Activated T-helper 17 cell treated with anti-CD3 and anti-CD28 coated beads, Interleukin-2, amount 50 U/mL, for 72 hours (primary cell): ENCODE results near the gene CASP6. TPM values are rescaled to one million over a fixed set of nuclear protein-coding genes. Genes with fewer than 3 reads are reported as not detected.

ENCODE experiments used
- ATAC-seq: fragments of 150-1000 bp; cut with Tn5 transposase; replicated peaks from 2 replicates; pipeline ENCODE4 v1.10.0; 2021; ENCODE audit warnings: mild to moderate bottlenecking, moderate library complexity
- H3K27ac Mint-ChIP-seq: one replicate; pipeline ENCODE4 v1.8.0; 2022; ENCODE audit warnings: mixed read lengths
- H3K27me3 Mint-ChIP-seq: one replicate; pipeline ENCODE4 v1.8.0; 2022; ENCODE audit warnings: mixed read lengths
- H3K36me3 Mint-ChIP-seq: one replicate; pipeline ENCODE4 v1.8.0; 2022; ENCODE audit warnings: low read depth, mild to moderate bottlenecking, mixed read lengths
- H3K4me1 Mint-ChIP-seq: one replicate; pipeline ENCODE4 v1.8.0; 2022; ENCODE audit warnings: mixed read lengths
- H3K4me3 Mint-ChIP-seq: one replicate; pipeline ENCODE4 v1.8.0; 2022; ENCODE audit warnings: mild to moderate bottlenecking, mixed read lengths
- H3K9me3 Mint-ChIP-seq: one replicate; pipeline ENCODE4 v1.8.0; 2022; ENCODE audit warnings: mixed read lengths
- total RNA-seq, 2 donors: library from RNA; stranded (reverse); gene quantifications; one replicate each; pipeline ENCODE4 v1.2.3, GENCODE V29; 2022

Gene CASP6
- total RNA-seq: 10 to 100 TPM; 21.6 to 30.0 TPM

DNA sequence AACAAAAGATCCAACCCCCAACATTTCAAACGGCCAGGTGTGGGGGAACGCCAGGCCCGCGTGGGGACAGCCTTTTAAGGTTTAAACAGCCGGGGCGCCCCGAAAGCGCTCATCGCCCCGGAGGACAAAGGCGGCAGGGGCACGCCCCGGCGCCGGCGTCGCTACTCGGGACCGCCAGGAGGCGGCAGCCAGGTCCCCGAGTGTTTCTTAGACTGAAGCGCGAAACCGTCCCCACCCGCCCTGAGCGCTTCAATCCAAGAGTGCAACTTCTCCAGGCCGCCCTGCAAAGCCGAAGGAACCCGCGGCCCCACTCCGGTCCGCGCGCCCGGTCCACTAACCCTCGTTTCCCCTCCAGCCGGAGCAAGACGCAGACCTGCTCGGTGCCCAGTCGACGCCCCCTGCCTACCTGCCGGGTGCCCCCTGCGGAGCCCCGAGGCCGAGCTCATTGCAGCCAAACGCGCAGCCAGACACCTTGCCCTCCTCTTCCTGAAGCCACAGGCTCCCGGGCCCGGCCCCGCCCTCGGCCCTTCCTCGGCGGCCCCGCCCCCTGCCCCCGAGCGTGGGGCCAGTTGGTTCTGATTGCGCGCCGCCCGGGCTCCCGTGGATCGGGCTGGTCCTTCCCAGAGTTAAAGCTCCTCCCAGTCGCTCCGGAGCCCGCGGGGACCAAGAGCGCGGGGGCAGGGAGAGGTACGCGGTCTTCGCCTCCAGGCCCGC, at the start of gene CASP6:
TSS of gene CASP6 (minus strand) at position 496 of the 714 bp plus-strand sequence. CDS start at position 446, 50 bp downstream.
- peak; percentile 79 for ATAC-seq
- peaks cover 25% of the 10 kb centered on the region for H3K4me1 Mint-ChIP-seq
- H3K9me3 Mint-ChIP-seq: no peaks in the 10 kb centered on the region
- H3K27ac Mint-ChIP-seq: peak within 1 kb of the TSS; percentile 92
- peaks cover 17% of the 10 kb centered on the region for H3K36me3 Mint-ChIP-seq
- peak within 1 kb of the TSS; percentile 92 for H3K4me3 Mint-ChIP-seq
- no peaks in the 10 kb centered on the region for H3K27me3 Mint-ChIP-seq

DNA sequence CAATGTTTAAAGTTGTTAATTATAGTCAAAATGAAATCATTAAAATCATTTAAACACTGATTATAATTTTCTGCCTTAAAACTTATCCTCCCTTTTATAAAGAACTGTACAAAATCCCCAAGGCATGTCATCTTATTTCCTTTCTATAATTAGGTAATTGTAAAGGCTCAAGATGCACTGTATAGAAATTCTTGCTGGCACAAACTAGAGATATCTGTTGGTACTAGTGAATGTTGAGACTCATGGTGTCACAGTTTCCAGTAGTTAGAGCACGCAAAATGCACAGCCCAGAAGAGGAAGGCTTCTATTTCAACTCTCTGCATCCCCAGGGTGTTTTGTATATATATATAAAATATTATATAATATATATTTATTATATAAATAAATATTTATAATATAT, 49.3 kb upstream of the CASP6 start:
- Mint-ChIP-seq H3K9me3 (no peaks in the 10 kb centered on the region), H3K27me3 (peaks cover 4% of the 10 kb centered on the region), H3K36me3 (no peaks in the 10 kb centered on the region), H3K4me1 (no peaks in the 10 kb centered on the region), H3K27ac (no peak overlapping the region), H3K4me3 (no peak overlapping the region)
- peak; percentile 48 for ATAC-seq

DNA sequence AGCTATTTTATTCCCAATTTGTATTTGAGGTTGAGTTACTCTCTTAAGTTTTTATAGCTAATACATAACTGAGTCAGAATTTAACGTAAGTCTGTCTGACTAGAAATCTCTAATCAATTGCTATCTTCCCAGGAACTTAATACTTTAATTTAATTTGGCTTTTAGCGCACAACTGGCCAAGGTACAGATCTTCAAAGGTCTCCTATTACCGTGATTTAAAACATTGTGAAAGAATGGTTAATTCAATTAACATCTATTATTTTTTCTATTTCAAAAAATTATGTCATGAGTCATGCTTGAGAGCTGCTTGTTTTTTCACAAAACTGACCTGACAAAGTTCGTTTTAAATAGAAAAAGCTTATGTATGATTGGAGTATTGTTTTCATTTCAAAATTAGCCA, 48.6 kb upstream of the CASP6 start:
- Mint-ChIP-seq H3K4me1 (no peaks in the 10 kb centered on the region), H3K36me3 (no peaks in the 10 kb centered on the region), H3K27ac (no peak overlapping the region), H3K4me3 (no peak overlapping the region), H3K27me3 (peaks cover 4% of the 10 kb centered on the region), H3K9me3 (no peaks in the 10 kb centered on the region)
- ATAC-seq: no peak

DNA sequence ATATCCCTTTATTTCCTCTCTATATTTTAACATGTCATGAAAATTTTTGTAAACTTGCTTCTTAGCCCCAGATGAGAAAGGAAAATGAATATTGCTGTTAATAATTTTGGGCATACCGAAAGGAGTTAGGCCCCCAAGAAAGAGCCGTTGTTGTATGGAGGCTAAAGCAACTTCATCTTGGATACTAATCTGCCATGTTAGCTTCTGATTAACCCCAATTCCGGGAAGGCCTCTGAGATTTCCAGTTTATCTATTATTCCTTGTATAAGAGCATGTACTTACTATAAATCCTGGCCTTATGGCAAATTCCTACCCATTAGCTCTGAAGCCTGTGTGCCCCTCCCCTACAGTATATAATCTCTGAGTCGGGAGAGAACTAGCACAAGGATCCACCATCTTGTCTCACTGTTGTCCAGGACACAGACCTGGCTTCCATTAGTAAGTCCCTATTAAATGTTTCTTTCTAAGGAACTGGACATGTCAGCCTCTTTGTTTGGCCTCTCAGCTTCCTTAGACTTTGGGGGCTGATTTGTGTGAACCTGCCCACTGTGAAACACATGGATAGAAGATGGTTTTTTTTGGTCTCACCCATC, 47.5 kb upstream of the CASP6 start:
- no peaks in the 10 kb centered on the region for H3K9me3 Mint-ChIP-seq
- H3K27ac Mint-ChIP-seq: no peak overlapping the region
- no peak overlapping the region for H3K4me3 Mint-ChIP-seq
- H3K4me1 Mint-ChIP-seq: no peaks in the 10 kb centered on the region
- H3K27me3 Mint-ChIP-seq: peaks cover under 1% of the 10 kb centered on the region
- no peak for ATAC-seq
- H3K36me3 Mint-ChIP-seq: no peaks in the 10 kb centered on the region

DNA sequence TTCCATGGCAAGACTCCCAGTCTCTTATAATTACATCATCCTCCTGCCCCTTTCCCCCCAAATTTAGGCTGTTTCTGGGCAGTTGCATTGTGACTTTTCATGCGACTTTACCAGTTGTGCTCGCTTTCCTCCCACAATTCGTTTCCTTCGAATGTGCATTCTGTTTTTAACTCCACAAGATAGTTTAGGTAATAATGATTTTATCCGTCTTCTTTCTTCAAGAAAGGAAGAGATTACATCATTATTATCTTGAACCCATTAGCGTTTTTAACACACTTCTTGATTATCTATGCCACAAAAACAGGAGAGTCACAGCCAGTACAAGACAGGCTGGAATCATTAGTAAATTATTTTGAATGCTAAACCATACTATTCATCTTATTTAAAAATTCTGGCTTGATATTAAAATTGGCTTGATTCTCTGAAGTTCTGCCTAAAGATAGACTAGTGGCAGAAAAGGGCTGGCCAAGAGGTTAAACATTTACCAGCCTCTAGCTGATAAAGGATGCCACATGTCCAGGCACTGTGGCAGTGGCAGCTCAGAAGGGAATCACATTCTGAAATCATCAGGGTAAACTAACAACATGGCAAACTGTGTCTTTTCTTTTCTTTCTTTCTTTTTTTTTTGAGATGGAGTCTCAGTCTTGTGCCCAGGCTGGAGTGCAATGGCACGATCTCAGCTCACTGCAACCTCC, 46.3 kb upstream of the CASP6 start:
- H3K4me1 Mint-ChIP-seq: no peaks in the 10 kb centered on the region
- no peaks in the 10 kb centered on the region for H3K9me3 Mint-ChIP-seq
- no peaks in the 10 kb centered on the region for H3K36me3 Mint-ChIP-seq
- H3K27me3 Mint-ChIP-seq: no peaks in the 10 kb centered on the region
- ATAC-seq: no peak
- no peak overlapping the region for H3K4me3 Mint-ChIP-seq
- H3K27ac Mint-ChIP-seq: no peak overlapping the region

DNA sequence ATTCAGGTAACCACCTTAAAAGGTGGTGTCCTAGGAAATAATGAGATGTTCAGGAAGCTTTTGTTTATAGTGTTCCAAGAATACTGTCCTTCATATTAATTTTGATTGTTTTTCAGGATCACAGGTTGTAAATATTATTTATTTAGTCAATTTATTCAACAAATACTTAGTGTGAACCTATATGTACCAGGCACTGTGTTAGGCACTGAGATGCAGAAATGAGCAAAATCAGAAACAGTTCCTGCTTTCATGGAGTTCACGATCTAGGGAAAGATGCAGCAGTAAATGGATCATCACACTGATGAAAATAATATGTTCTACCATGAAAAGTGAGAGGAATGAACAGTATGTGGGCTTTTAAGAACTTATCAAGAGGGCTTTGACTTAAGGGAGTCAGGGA, 44.9 kb upstream of the CASP6 start:
- H3K9me3 Mint-ChIP-seq: no peaks in the 10 kb centered on the region
- H3K27me3 Mint-ChIP-seq: no peaks in the 10 kb centered on the region
- no peak overlapping the region for H3K27ac Mint-ChIP-seq
- H3K4me1 Mint-ChIP-seq: no peaks in the 10 kb centered on the region
- H3K36me3 Mint-ChIP-seq: no peaks in the 10 kb centered on the region
- no peak overlapping the region for H3K4me3 Mint-ChIP-seq
- no peak for ATAC-seq

DNA sequence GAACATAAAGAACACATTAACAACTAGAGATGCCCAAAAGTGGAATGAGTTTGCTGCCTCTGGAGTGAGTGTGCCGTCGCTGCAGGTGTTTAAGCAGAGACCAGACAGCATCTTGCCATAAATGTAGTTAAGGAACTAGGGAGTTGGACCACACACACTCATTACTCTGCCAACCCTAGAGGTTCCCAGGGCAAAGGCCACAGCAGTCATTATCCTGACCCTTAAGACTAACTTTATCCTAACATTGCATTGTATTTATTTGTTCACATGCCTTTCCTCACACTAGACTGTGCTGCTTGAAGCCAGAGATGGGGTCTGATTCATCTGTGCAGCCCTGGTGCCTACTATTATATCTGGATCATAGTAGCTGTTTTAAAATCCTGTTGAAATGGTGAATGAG, 43.5 kb upstream of the CASP6 start:
- H3K4me1 Mint-ChIP-seq: no peaks in the 10 kb centered on the region
- H3K27ac Mint-ChIP-seq: no peak overlapping the region
- ATAC-seq: no peak
- H3K36me3 Mint-ChIP-seq: no peaks in the 10 kb centered on the region
- no peaks in the 10 kb centered on the region for H3K9me3 Mint-ChIP-seq
- no peaks in the 10 kb centered on the region for H3K27me3 Mint-ChIP-seq
- H3K4me3 Mint-ChIP-seq: no peak overlapping the region

DNA sequence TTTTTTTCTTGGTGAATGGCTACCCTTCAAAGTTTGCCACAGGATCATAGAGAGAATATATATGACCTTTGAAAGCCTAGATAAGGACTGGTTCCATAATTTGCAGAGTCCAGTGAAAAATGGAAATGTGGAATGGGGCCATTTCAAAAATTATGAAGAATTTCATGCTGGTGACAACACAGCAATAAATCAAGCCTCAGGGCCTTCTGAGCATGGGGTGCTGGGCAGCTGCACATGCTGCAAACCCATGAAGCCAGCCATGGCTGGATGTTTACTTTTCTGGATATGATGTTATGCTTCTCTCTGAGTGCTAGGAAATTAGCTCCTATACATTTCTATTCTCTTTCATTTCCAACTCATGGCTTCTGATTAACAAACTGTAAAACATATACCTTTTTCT, 42.6 kb upstream of the CASP6 start:
- H3K4me3 Mint-ChIP-seq: no peak overlapping the region
- no peaks in the 10 kb centered on the region for H3K36me3 Mint-ChIP-seq
- H3K9me3 Mint-ChIP-seq: no peaks in the 10 kb centered on the region
- no peak for ATAC-seq
- no peaks in the 10 kb centered on the region for H3K4me1 Mint-ChIP-seq
- no peaks in the 10 kb centered on the region for H3K27me3 Mint-ChIP-seq
- no peak overlapping the region for H3K27ac Mint-ChIP-seq

DNA sequence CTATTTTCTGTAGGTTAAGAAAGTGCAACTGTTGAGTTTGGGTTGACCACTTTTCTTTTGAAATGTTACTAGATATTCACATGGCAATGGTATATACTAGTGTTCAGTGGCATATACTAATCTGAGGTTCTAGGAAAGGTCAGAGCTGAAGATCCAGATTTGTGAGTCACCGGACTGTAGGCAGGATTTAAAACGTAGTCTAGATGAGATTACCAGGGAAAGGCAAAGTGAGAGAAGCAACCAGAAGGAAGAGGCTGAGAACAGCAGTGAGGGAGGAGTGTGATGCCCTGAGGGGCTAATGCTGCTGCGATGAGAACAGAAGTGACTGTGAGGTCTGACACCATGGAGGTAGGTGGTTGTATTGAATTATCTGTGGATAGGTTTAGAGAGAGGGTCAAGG, 36.3 kb upstream of the CASP6 start:
- Mint-ChIP-seq H3K27me3 (no peaks in the 10 kb centered on the region), H3K4me1 (no peaks in the 10 kb centered on the region), H3K27ac (no peak overlapping the region), H3K4me3 (no peak overlapping the region), H3K36me3 (no peaks in the 10 kb centered on the region), H3K9me3 (no peaks in the 10 kb centered on the region)
- ATAC-seq: no peak

DNA sequence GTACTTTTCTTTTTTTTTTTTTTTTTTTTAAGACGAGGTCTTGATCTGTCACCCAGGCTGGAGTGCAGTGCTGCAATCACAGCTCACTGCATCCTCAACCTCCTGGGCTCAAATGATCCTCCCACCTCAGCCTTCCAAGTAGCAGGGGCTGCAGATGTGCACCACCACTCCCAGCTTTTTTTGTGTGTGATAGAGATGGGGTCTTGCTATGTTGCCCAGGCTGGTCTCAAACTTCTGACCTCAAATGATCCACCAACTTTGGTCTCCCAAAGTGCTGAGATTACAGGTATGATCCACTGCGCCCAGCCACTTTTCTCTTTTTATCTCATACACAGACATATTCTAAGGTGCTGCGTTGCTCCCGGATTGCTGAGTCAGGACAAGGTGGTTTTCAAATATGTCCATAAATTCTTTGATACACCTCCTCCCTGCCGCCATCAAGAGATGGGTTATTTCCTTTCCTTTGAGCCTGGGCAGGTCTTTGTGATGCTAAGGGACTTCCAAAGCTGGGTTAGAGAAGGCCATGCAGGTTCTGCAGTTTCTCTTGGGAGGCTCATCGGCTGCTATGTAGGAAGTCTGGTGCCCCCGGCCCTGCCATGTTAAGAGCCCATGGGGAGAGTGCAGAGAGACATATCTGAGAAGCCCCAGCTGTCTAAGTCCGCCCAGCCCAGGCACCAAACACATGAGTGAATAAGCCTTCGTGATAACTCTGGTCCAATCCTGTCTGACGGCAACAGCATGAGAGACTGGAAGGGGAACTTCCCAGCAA, 35.0 kb upstream of the CASP6 start:
- no peaks in the 10 kb centered on the region for H3K4me1 Mint-ChIP-seq
- H3K9me3 Mint-ChIP-seq: no peaks in the 10 kb centered on the region
- no peak for ATAC-seq
- no peaks in the 10 kb centered on the region for H3K27me3 Mint-ChIP-seq
- H3K4me3 Mint-ChIP-seq: no peak overlapping the region
- H3K27ac Mint-ChIP-seq: no peak overlapping the region
- no peaks in the 10 kb centered on the region for H3K36me3 Mint-ChIP-seq

DNA sequence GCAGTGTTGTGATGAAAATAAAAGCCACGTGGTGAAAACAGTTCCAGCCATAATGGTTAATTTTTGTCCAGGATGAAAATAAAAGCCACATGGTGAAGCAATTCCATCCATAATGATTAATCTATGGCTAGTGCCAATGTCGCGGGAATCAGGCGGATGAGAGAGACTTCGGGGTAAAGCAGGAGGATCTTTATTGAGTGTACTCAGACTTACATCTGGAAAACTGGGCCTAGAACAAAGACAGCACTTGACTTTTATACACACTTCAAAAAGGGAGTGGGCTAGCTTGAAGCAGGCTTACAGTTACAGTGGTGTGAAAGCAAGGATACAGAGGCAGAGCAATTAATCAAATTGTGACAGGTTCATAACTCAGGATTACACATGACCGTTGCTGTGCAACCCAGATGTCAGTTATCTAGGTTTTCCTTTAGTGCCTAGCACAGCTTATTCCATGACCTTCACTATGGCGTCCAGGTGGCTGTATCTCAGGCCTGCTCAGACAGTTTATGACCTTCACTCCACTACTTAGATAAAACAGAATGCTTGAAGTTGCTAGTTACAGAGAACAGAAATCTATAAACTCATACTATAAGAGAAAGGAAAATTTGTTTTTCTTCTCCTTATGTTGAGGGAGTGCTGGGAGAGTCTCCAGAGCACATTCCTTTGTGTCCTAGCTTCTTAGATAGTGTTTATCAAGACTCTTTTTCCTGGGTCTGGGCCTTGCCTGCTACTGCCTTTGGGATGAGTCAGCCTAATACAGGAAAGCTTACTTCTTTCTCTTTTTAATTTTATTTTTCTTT, 32.5 kb upstream of the CASP6 start:
- no peaks in the 10 kb centered on the region for H3K36me3 Mint-ChIP-seq
- no peak for ATAC-seq
- no peak overlapping the region for H3K4me3 Mint-ChIP-seq
- H3K27me3 Mint-ChIP-seq: no peaks in the 10 kb centered on the region
- H3K27ac Mint-ChIP-seq: no peak overlapping the region
- no peaks in the 10 kb centered on the region for H3K4me1 Mint-ChIP-seq
- H3K9me3 Mint-ChIP-seq: no peaks in the 10 kb centered on the region

DNA sequence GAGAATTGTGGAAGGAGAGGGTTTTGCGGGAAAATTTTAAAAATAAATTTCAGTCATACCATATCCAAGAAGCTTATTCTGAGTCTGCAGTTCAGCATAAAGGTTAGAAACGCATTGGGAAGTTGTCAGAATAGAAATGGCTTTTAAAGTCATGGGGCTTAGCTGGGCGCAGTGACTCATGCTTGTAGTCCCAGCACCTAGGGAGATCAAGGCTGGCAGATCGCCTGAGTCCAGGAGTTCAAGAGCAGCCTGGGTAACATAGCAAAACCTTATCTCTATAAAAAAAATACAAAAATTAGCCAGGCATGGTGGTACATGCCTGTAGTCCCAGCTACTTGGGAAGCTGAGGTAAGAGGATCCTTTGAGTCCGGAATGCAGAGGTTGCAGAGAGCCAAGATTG, 30.5 kb upstream of the CASP6 start:
- Mint-ChIP-seq H3K27me3 (no peaks in the 10 kb centered on the region), H3K27ac (no peak overlapping the region), H3K9me3 (no peaks in the 10 kb centered on the region), H3K4me1 (no peaks in the 10 kb centered on the region), H3K36me3 (no peaks in the 10 kb centered on the region), H3K4me3 (no peak overlapping the region)
- ATAC-seq: no peak

DNA sequence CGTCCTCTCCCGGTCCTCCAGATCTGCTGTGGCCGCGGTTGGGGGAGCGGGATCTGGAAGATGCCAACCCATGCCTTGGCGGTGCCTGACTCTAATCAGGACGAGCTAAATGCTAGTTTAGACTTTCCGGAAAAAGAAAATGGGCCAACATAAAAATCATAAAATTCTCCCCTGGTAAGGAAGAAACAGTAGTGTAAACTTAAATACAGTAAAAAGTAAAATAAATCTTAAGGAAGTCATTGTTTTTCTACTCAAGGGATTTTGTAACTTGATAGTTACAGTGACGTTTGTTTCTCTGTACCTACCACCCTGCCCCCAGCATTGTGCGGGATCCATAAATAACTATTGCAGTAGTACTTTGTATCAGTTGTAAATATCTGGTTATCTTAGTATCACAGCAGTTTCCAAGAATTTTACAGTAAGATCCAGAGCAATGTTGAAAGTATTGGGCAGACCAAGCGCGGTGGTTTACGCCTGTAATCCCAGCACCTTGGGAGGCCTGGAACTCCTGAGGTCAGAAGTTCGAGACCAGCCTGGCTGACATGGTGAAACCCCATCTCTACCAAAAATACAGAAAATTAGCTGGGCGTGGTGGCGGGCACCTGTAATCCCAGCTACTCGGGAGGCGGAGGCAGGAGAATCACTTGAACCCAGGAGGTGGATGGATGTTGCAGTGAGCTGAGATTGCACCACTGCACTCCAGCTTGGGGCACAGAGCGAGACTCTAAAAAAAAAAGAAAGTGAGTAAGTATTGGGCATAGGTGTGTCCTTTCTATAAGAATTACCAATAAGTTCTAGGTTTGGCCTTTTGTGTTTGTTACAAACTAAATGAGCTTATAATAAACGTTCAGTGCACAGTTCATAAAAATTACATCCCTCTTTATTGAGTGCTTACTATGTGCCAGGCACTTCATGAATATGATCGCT, 27.6 kb upstream of the CASP6 start:
- H3K9me3 Mint-ChIP-seq: no peaks in the 10 kb centered on the region
- H3K4me3 Mint-ChIP-seq: peak overlapping the region; percentile 85
- no peak overlapping the region for H3K27ac Mint-ChIP-seq
- peaks cover 7% of the 10 kb centered on the region for H3K4me1 Mint-ChIP-seq
- ATAC-seq: no peak
- no peaks in the 10 kb centered on the region for H3K27me3 Mint-ChIP-seq
- peaks cover 12% of the 10 kb centered on the region for H3K36me3 Mint-ChIP-seq
